Activated CD8-positive, alpha-beta memory T cell treated with anti-CD3 and anti-CD28 coated beads, Interleukin-2, amount 10 ng/mL, durations not matched to agents 7 days and 5 days (primary cell): Measurements from ENCODE around the gene BTF3L4. TPM values are rescaled to one million over a fixed set of nuclear protein-coding genes. Genes with fewer than 3 reads are reported as not detected.
A peak's percentile ranks its signal among the peaks of the same experiment; 100 is the strongest.
"Not testable (repeated sequence)": the region's sequence is repeated elsewhere in the genome, so short reads cannot be mapped to it uniquely, and the experiment has no call there.

Experiments
- ATAC-seq: fragments of 150-1000 bp; cut with Tn5 transposase; one replicate; pipeline ENCODE4 v1.10.0; 2021; ENCODE audit warnings: moderate library complexity
- CTCF ChIA-PET: fragments of 350-600 bp; sonication (Branson Sonifier 250); formaldehyde crosslinking; loops from one replicate; lab custom pipeline; 2021; ENCODE audit warnings: antibody characterized with exemption; lab: Charles Lee
- DNase-seq: peaks from one replicate; pipeline ENCODE4 v3.0.0-alpha.2; 2020
- H3K27ac Mint-ChIP-seq: one replicate; pipeline ENCODE4 v1.8.0; 2021; ENCODE audit warnings: mild to moderate bottlenecking, mixed read lengths
- H3K27me3 Mint-ChIP-seq: one replicate; pipeline ENCODE4 v1.8.0; 2021; ENCODE audit warnings: mixed read lengths
- H3K36me3 Mint-ChIP-seq: one replicate; pipeline ENCODE4 v1.8.0; 2021; ENCODE audit warnings: mild to moderate bottlenecking, mixed read lengths
- H3K4me1 Mint-ChIP-seq: one replicate; pipeline ENCODE4 v1.8.0; 2021; ENCODE audit warnings: mixed read lengths
- H3K4me3 Mint-ChIP-seq: one replicate; pipeline ENCODE4 v1.8.0; 2021; ENCODE audit warnings: mild to moderate bottlenecking, moderate library complexity, mixed read lengths
- H3K9me3 Mint-ChIP-seq: one replicate; pipeline ENCODE4 v1.8.0; 2022; ENCODE audit warnings: low read depth, mixed read lengths
- total RNA-seq, 2 experiments: library from RNA; stranded (reverse); gene quantifications; one replicate each; pipeline ENCODE4 v1.2.3, GENCODE V29; 2021

Gene BTF3L4
- total RNA-seq = 10 to 100 TPM; 25.6 to 31.5 TPM

GRCh38 chr1:52056163-52056936, at the start of gene BTF3L4:
BTF3L4 (plus strand) TSS chr1:52056295; CDS start chr1:52059848, 3,553 bp downstream.
- DNase-seq (peak; percentile 98), ATAC-seq (peak; percentile 92)
- Mint-ChIP-seq H3K27me3 (no peaks in the 10 kb centered on the region), H3K36me3 (peaks cover 28% of the 10 kb centered on the region), H3K4me3 (peak within 1 kb of the TSS; percentile 98), H3K27ac (peak within 1 kb of the TSS; percentile 97), H3K4me1 (peaks cover 50% of the 10 kb centered on the region), H3K9me3 (no peaks in the 10 kb centered on the region)
- CTCF ChIA-PET = interaction anchor here (1.0 kb wide), 1 partner anchor 16 kb away, joined by 4 read pairs; no protein-coding TSS in a partner anchor

GRCh38 chr1:52007215-52008002, 48.7 kb upstream of the BTF3L4 start:
- Mint-ChIP-seq H3K9me3 (no peaks in the 10 kb centered on the region), H3K27ac (no peak overlapping the region)
- no peak for ATAC-seq

GRCh38 chr1:52008071-52008809, 47.9 kb upstream of the BTF3L4 start:
- peaks cover 26% of the 10 kb centered on the region for H3K27me3 Mint-ChIP-seq
- no peaks in the 10 kb centered on the region for H3K9me3 Mint-ChIP-seq
- DNase-seq (no peak), ATAC-seq (no peak)
- no peaks in the 10 kb centered on the region for H3K4me1 Mint-ChIP-seq
- no peak overlapping the region for H3K27ac Mint-ChIP-seq
- H3K36me3 Mint-ChIP-seq = no peaks in the 10 kb centered on the region
- CTCF ChIA-PET = no interaction called here
- H3K4me3 Mint-ChIP-seq = no peak overlapping the region

More at GRCh38 chr1:52007215-52008002, 48.7 kb upstream of the BTF3L4 start:
- DNase-seq = no peak
- Mint-ChIP-seq H3K36me3 (no peaks in the 10 kb centered on the region), H3K4me1 (no peaks in the 10 kb centered on the region), H3K27me3 (peaks cover 26% of the 10 kb centered on the region), H3K4me3 (no peak overlapping the region)
- CTCF ChIA-PET = interaction anchor here (0.7 kb wide), 1 partner anchor 110 kb away, joined by 3 read pairs; no protein-coding TSS in a partner anchor

- Mint-ChIP-seq H3K27me3 (no peaks in the 10 kb centered on the region), H3K27ac (no peak overlapping the region), H3K4me1 (peaks cover 2% of the 10 kb centered on the region), H3K36me3 (peaks cover 37% of the 10 kb centered on the region), H3K9me3 (no peaks in the 10 kb centered on the region), H3K4me3 (no peak overlapping the region)
- ATAC-seq = no peak
- DNase-seq = no peak
- CTCF ChIA-PET = no interaction called here
These were observed 34.0 kb upstream of the BTF3L4 start for GRCh38 chr1:52022133-52022532.

- H3K27ac Mint-ChIP-seq = no peak overlapping the region
- CTCF ChIA-PET = no interaction called here
These were observed 29.8 kb upstream of the BTF3L4 start for GRCh38 chr1:52026278-52026677.

GRCh38 chr1:52028328-52028727, 27.8 kb upstream of the BTF3L4 start:
- ATAC-seq (no peak), DNase-seq (no peak)
- Mint-ChIP-seq H3K27me3 (no peaks in the 10 kb centered on the region), H3K4me3 (no peak overlapping the region), H3K27ac (no peak overlapping the region), H3K4me1 (peaks cover 22% of the 10 kb centered on the region), H3K36me3 (peaks cover 37% of the 10 kb centered on the region), H3K9me3 (no peaks in the 10 kb centered on the region)
- CTCF ChIA-PET = interaction anchor here (1.3 kb wide), 1 partner anchor 131 kb away, joined by 3 read pairs; no protein-coding TSS in a partner anchor

More at GRCh38 chr1:52026278-52026677, 29.8 kb upstream of the BTF3L4 start:
- Mint-ChIP-seq H3K4me1 (peaks cover 11% of the 10 kb centered on the region), H3K9me3 (no peaks in the 10 kb centered on the region), H3K27me3 (no peaks in the 10 kb centered on the region), H3K36me3 (peaks cover 34% of the 10 kb centered on the region), H3K4me3 (no peak overlapping the region)
- DNase-seq (no peak), ATAC-seq (no peak)

GRCh38 chr1:52028839-52029238, 27.3 kb upstream of the BTF3L4 start:
- CTCF ChIA-PET = interaction anchor here (1.3 kb wide), 1 partner anchor 132 kb away, joined by 3 read pairs; no protein-coding TSS in a partner anchor
- Mint-ChIP-seq H3K4me1 (peaks cover 24% of the 10 kb centered on the region), H3K36me3 (peaks cover 35% of the 10 kb centered on the region)
- H3K4me3 Mint-ChIP-seq, ATAC-seq, H3K27ac Mint-ChIP-seq, DNase-seq, H3K9me3 Mint-ChIP-seq, H3K27me3 Mint-ChIP-seq: not testable (repeated sequence)

- Mint-ChIP-seq H3K27ac (peak overlapping the region; percentile 95), H3K27me3 (no peaks in the 10 kb centered on the region), H3K4me1 (peaks cover 29% of the 10 kb centered on the region), H3K4me3 (peak overlapping the region; percentile 95), H3K36me3 (peaks cover 23% of the 10 kb centered on the region), H3K9me3 (no peaks in the 10 kb centered on the region)
- ATAC-seq (no peak), DNase-seq (no peak)
- CTCF ChIA-PET = no interaction called here
These were observed 23.8 kb upstream of the BTF3L4 start for GRCh38 chr1:52032124-52032784.

GRCh38 chr1:52032785-52033131, 23.3 kb upstream of the BTF3L4 start:
- Mint-ChIP-seq H3K9me3 (no peaks in the 10 kb centered on the region), H3K4me1 (peaks cover 29% of the 10 kb centered on the region), H3K27ac (peak overlapping the region; percentile 95), H3K36me3 (peaks cover 23% of the 10 kb centered on the region), H3K4me3 (peak overlapping the region; percentile 95), H3K27me3 (no peaks in the 10 kb centered on the region)
- DNase-seq = peak; percentile 51
- ATAC-seq = peak; percentile 18
- CTCF ChIA-PET = no interaction called here

GRCh38 chr1:52033190-52034049, 22.7 kb upstream of the BTF3L4 start, which contains the start of gene KTI12:
KTI12 (minus strand) TSS chr1:52033810; CDS start chr1:52033761, 49 bp downstream.
- Mint-ChIP-seq H3K4me1 (peaks cover 29% of the 10 kb centered on the region), H3K4me3 (peak within 1 kb of the TSS; percentile 95), H3K36me3 (peaks cover 24% of the 10 kb centered on the region), H3K9me3 (no peaks in the 10 kb centered on the region), H3K27me3 (no peaks in the 10 kb centered on the region), H3K27ac (peak within 1 kb of the TSS; percentile 95)
- CTCF ChIA-PET = no interaction called here
- DNase-seq (peak; percentile 94), ATAC-seq (peak; percentile 95)

- H3K27ac Mint-ChIP-seq = peak overlapping the region; percentile 95
- peak overlapping the region; percentile 95 for H3K4me3 Mint-ChIP-seq
- H3K4me1 Mint-ChIP-seq = peaks cover 29% of the 10 kb centered on the region
- H3K27me3 Mint-ChIP-seq = no peaks in the 10 kb centered on the region
- no peak for DNase-seq
- H3K36me3 Mint-ChIP-seq = peaks cover 26% of the 10 kb centered on the region
- ATAC-seq = no peak
- no peaks in the 10 kb centered on the region for H3K9me3 Mint-ChIP-seq
- CTCF ChIA-PET = interaction anchor here (1.6 kb wide), 1 partner anchor 15 kb away, joined by 4 read pairs; no protein-coding TSS in a partner anchor
These were observed 22.1 kb upstream of the BTF3L4 start for GRCh38 chr1:52034050-52034384.

- CTCF ChIA-PET = interaction anchor here (1.5 kb wide), 1 partner anchor 158 kb away, joined by 3 read pairs; no protein-coding TSS in a partner anchor
- Mint-ChIP-seq H3K27ac (no peak overlapping the region), H3K9me3 (no peaks in the 10 kb centered on the region), H3K4me3 (no peak overlapping the region), H3K4me1 (peaks cover 10% of the 10 kb centered on the region), H3K27me3 (no peaks in the 10 kb centered on the region), H3K36me3 (peaks cover 20% of the 10 kb centered on the region)
- no peak for DNase-seq
- no peak for ATAC-seq
These were observed 18.7 kb upstream of the BTF3L4 start for GRCh38 chr1:52037402-52037814.
